ENCODE data around the gene MYMX. TPM values are rescaled to one million over a fixed set of nuclear protein-coding genes. Genes with fewer than 3 reads are reported as not detected.
A peak's percentile ranks its signal among the peaks of the same experiment; 100 is the strongest.

The MYMX gene
- polyA plus RNA-seq, 3 donors from 2014 or later: not detected

DNA sequence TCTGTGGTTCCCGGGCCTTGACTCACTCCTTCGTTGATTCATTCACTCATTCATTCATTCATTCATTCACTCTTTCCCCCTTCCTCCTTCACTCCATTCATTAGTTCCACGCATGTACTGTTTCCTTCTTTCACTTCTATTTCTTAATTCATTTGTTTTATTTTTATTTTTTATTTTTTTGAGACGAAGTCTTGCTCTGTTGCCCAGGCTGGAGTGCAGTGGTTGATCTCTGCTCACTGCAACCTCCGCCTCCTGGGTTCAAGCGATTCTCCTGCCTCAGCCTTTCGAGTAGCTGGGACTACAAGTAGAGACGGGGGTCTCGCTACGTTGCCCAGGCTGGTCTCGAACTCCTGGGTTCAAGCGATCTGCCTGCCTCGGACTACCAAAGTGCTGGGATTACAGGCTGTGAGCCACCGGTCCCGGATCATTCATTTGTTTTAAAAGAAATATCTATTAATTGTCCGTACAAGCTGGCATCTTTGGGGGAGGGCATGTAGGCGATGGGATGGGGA lies 49.1 kb downstream of the MYMX start:
- H3K27ac Mint-ChIP-seq: peak overlapping the region; percentile 78 to 95 (median 94)
- DNase-seq: no peak
- peaks cover 4 to 5% (median 5%) of the 10 kb centered on the region in 3 donors for H3K36me3 Mint-ChIP-seq
- peak overlapping the region; percentile 89 to 95 (median 92) for H3K4me3 Mint-ChIP-seq
- H3K9me3 Mint-ChIP-seq: peaks cover 0 to 2% (median 0%) of the 10 kb centered on the region in 6 donors
- peaks cover 41 to 48% of the 10 kb centered on the region in 2 donors for H3K4me1 Mint-ChIP-seq
- H3K27me3 Mint-ChIP-seq (ENCODE audit: low read depth in 3 of 3): peaks cover 0 to 18% (median 11%) of the 10 kb centered on the region in 3 donors

DNA sequence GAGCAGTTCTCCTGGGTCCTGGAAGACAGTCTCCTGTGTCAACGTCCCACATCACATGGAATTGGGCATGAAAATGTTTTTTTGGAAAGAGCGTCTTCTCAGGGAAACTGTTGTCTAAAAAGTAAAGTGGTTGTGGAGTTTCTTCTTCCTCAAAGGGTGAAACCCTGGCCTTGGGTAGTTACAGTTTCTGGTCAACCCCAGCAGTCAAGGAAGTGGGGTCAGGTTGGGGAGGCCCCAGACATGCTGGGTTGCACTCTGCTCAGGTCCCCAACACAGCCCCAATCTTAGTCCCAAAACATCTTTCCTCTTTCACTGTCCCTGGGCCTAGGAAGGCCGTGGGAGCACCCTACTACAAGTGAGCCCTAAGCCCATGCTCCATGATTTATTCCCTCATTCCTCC lies 49.6 kb downstream of the MYMX start:
- DNase-seq: no peak
- Mint-ChIP-seq H3K4me1 (peaks cover 39 to 47% of the 10 kb centered on the region in 2 donors), H3K9me3 (peaks cover 0 to 2% (median 0%) of the 10 kb centered on the region in 6 donors), H3K27me3 (ENCODE audit: low read depth in 3 of 3) (peaks cover 4 to 21% (median 14%) of the 10 kb centered on the region in 3 donors), H3K27ac (peak overlapping the region; percentile 78 to 95 (median 92)), H3K36me3 (no peaks in the 10 kb centered on the region), H3K4me3 (peak overlapping the region; percentile 89 to 95 (median 92))

DNA sequence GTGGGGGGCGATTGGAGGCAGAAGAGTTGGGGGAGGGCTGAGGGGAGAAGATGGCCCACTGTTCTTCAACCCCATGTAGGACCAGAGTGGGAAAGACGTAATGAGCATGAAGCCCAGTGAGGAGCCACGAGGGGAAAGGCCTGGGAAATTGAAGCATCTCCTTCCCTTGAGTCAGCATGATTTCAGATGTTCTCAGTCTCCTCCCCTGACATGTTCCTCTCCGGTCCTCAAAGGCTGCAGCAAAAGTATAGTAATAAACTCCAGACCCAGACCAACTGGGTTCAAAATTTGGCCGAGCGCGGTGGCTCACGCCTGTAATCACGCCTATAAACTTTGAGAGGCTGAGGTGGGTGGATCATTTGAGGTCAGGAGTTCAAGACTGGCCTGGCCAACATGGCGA lies 50.5 kb downstream of the MYMX start:
- DNase-seq: no peak
- H3K27ac Mint-ChIP-seq: peak overlapping the region; percentile 78 to 95 (median 92)
- peaks cover 9 to 24% (median 18%) of the 10 kb centered on the region in 3 donors for H3K27me3 Mint-ChIP-seq (ENCODE audit: low read depth in 3 of 3)
- peaks cover 0 to 2% (median 0%) of the 10 kb centered on the region in 6 donors for H3K9me3 Mint-ChIP-seq
- peaks cover 40 to 46% of the 10 kb centered on the region in 2 donors for H3K4me1 Mint-ChIP-seq
- H3K4me3 Mint-ChIP-seq: no peak overlapping the region
- no peaks in the 10 kb centered on the region for H3K36me3 Mint-ChIP-seq

Other genes starting within 250 kb of the MYMX start
- gene MRPL14, start 89.5 kb upstream of the MYMX start, polyA plus RNA-seq: 100 to 1,000 TPM; 107 to 178 (median 120) TPM
- 1 to 10 TPM in 2 of 3 donors, under 1 TPM in 1; 0.25 to 1.7 (median 1.5) TPM for gene TMEM63B, start 89.4 kb upstream of the MYMX start, polyA plus RNA-seq
- gene CAPN11, start 58.1 kb upstream of the MYMX start, polyA plus RNA-seq: under 1 TPM in 1 of 3 donors, not detected in 2; 0.29 TPM
- gene SLC29A1, start 6.7 kb downstream of the MYMX start, polyA plus RNA-seq: 1 to 10 TPM; 1.5 to 3.0 (median 1.8) TPM
- 100 to 1,000 TPM; 185 to 309 (median 280) TPM for gene HSP90AB1, start 30.2 kb downstream of the MYMX start, polyA plus RNA-seq
- gene SLC35B2, start 40.6 kb downstream of the MYMX start, polyA plus RNA-seq: 100 to 1,000 TPM in 1 of 3 donors, 10 to 100 TPM in 2; 64.1 to 119 (median 69.1) TPM
- 1 to 10 TPM; 3.8 to 8.4 (median 8.3) TPM for gene NFKBIE, start 48.6 kb downstream of the MYMX start, polyA plus RNA-seq
- gene TMEM151B, start 53.5 kb downstream of the MYMX start, polyA plus RNA-seq: not detected
- gene AARS2, start 96.4 kb downstream of the MYMX start, polyA plus RNA-seq: 10 to 100 TPM in 1 of 3 donors, 1 to 10 TPM in 2; 3.1 to 12.4 (median 5.0) TPM
- not detected for gene SPATS1, start 125.7 kb downstream of the MYMX start, polyA plus RNA-seq
- 10 to 100 TPM in 2 of 3 donors, 1 to 10 TPM in 1; 8.1 to 16.6 (median 10.6) TPM for gene CDC5L, start 170.8 kb downstream of the MYMX start, polyA plus RNA-seq